Measurements from ENCODE around the gene CELF1.

- TF ChIP-seq CTCF (IDR thresholded peaks at IDR 0.05): no peak
- no peak for TF ChIP-seq POLR2A (IDR thresholded peaks at IDR 0.05)
Observed at GRCh38 chr11:47446833-47447232, 106.1 kb downstream of the CELF1 start.
